NK-92 (cell line): ENCODE results near the gene SMIM13.

Experiments used
- DNase-seq: peaks from one replicate; lab custom pipeline; 2025; ENCODE audit not compliant: unreplicated experiment; lab: John Stamatoyannopoulos, UW

The SMIM13 gene

GRCh38 chr6:11185204-11185842, 91.7 kb downstream of the SMIM13 start:
- DNase-seq = no peak

GRCh38 chr6:11187301-11187700, 93.7 kb downstream of the SMIM13 start:
- DNase-seq = no peak
